ENCODE results near the gene BANF2. TPM values are rescaled to one million over a fixed set of nuclear protein-coding genes. Genes with fewer than 3 reads are reported as not detected.

BANF2 gene
- total and polyA plus RNA-seq, 2 of the 13 experiments (the other 11 are each of a cell fraction or from before 2014, with no cell fraction given): 0.35 TPM; not detected in 1

DNA sequence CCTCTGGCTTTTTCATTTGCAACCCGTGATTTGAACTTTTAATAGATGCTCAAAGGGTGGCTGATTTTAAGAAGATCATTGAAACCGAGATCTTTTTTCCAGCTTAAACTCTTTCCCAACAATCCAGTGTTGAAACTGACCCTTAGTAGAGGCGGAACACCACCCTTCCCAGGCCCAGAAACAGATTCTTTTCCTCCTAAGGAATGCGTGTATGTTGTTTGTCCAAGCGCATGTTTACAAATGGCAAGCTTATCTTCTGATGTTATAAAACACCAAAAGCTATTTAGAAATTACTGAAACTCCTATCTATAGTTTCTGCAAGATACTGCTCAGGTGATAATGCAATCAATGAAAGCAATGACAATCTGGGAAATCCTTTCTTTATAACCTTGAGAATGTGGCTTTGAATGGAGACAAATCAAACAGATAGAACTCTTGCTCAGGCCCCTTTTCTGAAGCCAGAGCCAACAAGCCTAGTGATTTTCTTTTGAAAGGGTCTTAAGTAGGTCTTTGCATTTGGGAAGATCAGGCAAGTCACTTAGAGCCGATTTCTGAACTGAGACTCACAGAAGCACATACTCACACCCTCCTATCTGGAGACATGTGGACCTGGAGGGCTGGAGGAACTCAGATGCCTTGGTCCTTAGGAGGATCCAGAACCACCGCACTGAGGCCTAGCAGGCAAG is 9.1 kb downstream of the BANF2 start (continued):
- TF ChIP-seq, protein P1, sequence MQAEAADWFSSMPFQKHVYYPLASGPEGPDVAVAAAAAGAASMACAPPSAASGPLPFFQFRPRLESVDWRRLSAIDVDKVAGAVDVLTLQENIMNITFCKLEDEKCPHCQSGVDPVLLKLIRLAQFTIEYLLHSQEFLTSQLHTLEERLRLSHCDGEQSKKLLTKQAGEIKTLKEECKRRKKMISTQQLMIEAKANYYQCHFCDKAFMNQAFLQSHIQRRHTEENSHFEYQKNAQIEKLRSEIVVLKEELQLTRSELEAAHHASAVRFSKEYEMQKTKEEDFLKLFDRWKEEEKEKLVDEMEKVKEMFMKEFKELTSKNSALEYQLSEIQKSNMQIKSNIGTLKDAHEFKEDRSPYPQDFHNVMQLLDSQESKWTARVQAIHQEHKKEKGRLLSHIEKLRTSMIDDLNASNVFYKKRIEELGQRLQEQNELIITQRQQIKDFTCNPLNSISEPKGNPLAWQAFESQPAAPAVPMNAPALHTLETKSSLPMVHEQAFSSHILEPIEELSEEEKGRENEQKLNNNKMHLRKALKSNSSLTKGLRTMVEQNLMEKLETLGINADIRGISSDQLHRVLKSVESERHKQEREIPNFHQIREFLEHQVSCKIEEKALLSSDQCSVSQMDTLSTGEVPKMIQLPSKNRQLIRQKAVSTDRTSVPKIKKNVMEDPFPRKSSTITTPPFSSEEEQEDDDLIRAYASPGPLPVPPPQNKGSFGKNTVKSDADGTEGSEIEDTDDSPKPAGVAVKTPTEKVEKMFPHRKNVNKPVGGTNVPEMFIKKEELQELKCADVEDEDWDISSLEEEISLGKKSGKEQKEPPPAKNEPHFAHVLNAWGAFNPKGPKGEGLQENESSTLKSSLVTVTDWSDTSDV (CRISPR knock-in tag; IDR thresholded peaks at IDR 0.05): no peak
- TF ChIP-seq PHF20 (CRISPR knock-in tag; IDR thresholded peaks at IDR 0.05): no peak
- TF ChIP-seq TOE1 (CRISPR knock-in tag; IDR thresholded peaks at IDR 0.05): no peak
- no peak for TF ChIP-seq ZC3H4 (CRISPR knock-in tag; IDR thresholded peaks at IDR 0.05; ENCODE audit: borderline replicate concordance)
- no peak for TF ChIP-seq FIP1L1 (IDR thresholded peaks at IDR 0.05; ENCODE audit: borderline replicate concordance, insufficient read depth, low read depth, low read length)
- TF ChIP-seq MIXL1 (CRISPR knock-in tag; IDR thresholded peaks at IDR 0.05): no peak
- peak; percentile 75 for TF ChIP-seq FOXA3 (CRISPR knock-in tag; IDR thresholded peaks at IDR 0.05)
- TF ChIP-seq ZNF816 (CRISPR knock-in tag; IDR thresholded peaks at IDR 0.05; ENCODE audit: borderline replicate concordance): no peak
- TF ChIP-seq EEA1 (CRISPR knock-in tag; IDR thresholded peaks at IDR 0.05; ENCODE audit: borderline replicate concordance): no peak
- TF ChIP-seq MLLT10 (CRISPR knock-in tag; IDR thresholded peaks at IDR 0.05): no peak
- TF ChIP-seq EP300 (IDR thresholded peaks at IDR 0.05; ENCODE audit: low read depth in 2 of 2, low read length in 2 of 2): peak in 1 of 2 experiments; percentile 25; a peak in 1 of 4 replicates
- TF ChIP-seq EP300 (CRISPR knock-in tag; IDR thresholded peaks at IDR 0.05; ENCODE audit: borderline replicate concordance): no peak
- no peak for TF ChIP-seq CHCHD3 (CRISPR knock-in tag; IDR thresholded peaks at IDR 0.05)
- no peak for TF ChIP-seq ZFP36 (IDR thresholded peaks at IDR 0.05; ENCODE audit: borderline replicate concordance, low read depth, low read length, partially characterized antibody)
- TF ChIP-seq ZNF629 (CRISPR knock-in tag; conservative IDR thresholded peaks at IDR 0.05): no peak
- TF ChIP-seq SMAD3 (CRISPR knock-in tag; IDR thresholded peaks at IDR 0.05): 0 out of 2 replicates have a peak, but pooled peaks have one; percentile 52
- TF ChIP-seq ZNF644 (CRISPR knock-in tag; IDR thresholded peaks at IDR 0.05; ENCODE audit: low read depth): no peak
- no peak for TF ChIP-seq ZNF430 (CRISPR knock-in tag; IDR thresholded peaks at IDR 0.05)
- no peak for TF ChIP-seq NFKB2 (CRISPR knock-in tag; IDR thresholded peaks at IDR 0.05; ENCODE audit: borderline replicate concordance)
- TF ChIP-seq ZNF615 (CRISPR knock-in tag; IDR thresholded peaks at IDR 0.05; ENCODE audit: borderline replicate concordance): no peak
- no peak for TF ChIP-seq ZNF318 (CRISPR knock-in tag; IDR thresholded peaks at IDR 0.05)

All from HepG2 (cell line).